Transverse colon (tissue), 4 donors: Measurements from ENCODE around the gene PTX4. TPM values are rescaled to one million over a fixed set of nuclear protein-coding genes. Genes with fewer than 3 reads are reported as not detected.

Source experiments
- total RNA-seq, 4 donors: library from RNA; depleted of rRNA; stranded (reverse); fragments of >200 nt; gene quantifications; one replicate each; pipeline ENCODE4 v1.1.0, GENCODE V29; 2016

PTX4 gene
- total RNA-seq, 4 donors from 2014 or later = not detected

Other genes with a start within 250 kb of the PTX4 start
- 10 to 100 TPM in 3 of 4 donors, 1 to 10 TPM in 1; 9.4 to 33.7 (median 23.8) TPM for gene TPSAB1, start 248.2 kb downstream of the PTX4 start, total RNA-seq
- 10 to 100 TPM in 1 of 4 donors, 1 to 10 TPM in 2, not detected in 1; 4.6 to 12.0 (median 7.8) TPM for gene TPSD1, start 232.9 kb downstream of the PTX4 start, total RNA-seq
- 100 to 1,000 TPM in 1 of 4 donors, 10 to 100 TPM in 3; 55.4 to 110 (median 58.5) TPM for gene UBE2I, start 179.3 kb downstream of the PTX4 start, total RNA-seq
- 100 to 1,000 TPM in 1 of 4 donors, 10 to 100 TPM in 1, 1 to 10 TPM in 2; 7.3 to 190 (median 11.4) TPM for gene BAIAP3, start 155.3 kb downstream of the PTX4 start, total RNA-seq
- 100 to 1,000 TPM in 1 of 4 donors, 10 to 100 TPM in 3; 56.4 to 135 (median 75.3) TPM for gene TSR3, start 137.1 kb downstream of the PTX4 start, total RNA-seq
- 100 to 1,000 TPM in 1 of 4 donors, 10 to 100 TPM in 3; 53.8 to 130 (median 79.1) TPM for gene GNPTG, start 137.0 kb downstream of the PTX4 start, total RNA-seq
- 10 to 100 TPM; 15.2 to 86.4 (median 24.2) TPM for gene UNKL, start 74.2 kb downstream of the PTX4 start, total RNA-seq
- 10 to 100 TPM in 2 of 4 donors, 1 to 10 TPM in 1, not detected in 1; 1.2 to 13.2 (median 13.2) TPM for gene UQCC4, start 68.2 kb downstream of the PTX4 start, total RNA-seq
- gene PERCC1, start 57.9 kb downstream of the PTX4 start, total RNA-seq = 1 to 10 TPM in 1 of 4 donors, not detected in 3; 1.2 TPM
- gene CCDC154, start 44.4 kb downstream of the PTX4 start, total RNA-seq = under 1 TPM in 2 of 4 donors, not detected in 2; 0.16 to 0.41 TPM
- gene CLCN7, start 13.9 kb downstream of the PTX4 start, total RNA-seq = 100 to 1,000 TPM in 2 of 4 donors, 10 to 100 TPM in 2; 57.6 to 171 (median 95.0) TPM
- gene TELO2, start 4.4 kb upstream of the PTX4 start, total RNA-seq = 10 to 100 TPM; 22.2 to 98.1 (median 49.6) TPM
- gene TMEM204, start 44.7 kb upstream of the PTX4 start, total RNA-seq = 10 to 100 TPM in 3 of 4 donors, 1 to 10 TPM in 1; 9.4 to 22.5 (median 13.3) TPM
- gene IFT140, start 123.1 kb upstream of the PTX4 start, total RNA-seq = 10 to 100 TPM; 16.2 to 26.6 (median 22.0) TPM
- 10 to 100 TPM; 10.1 to 52.7 (median 16.2) TPM for gene CRAMP1, start 123.4 kb upstream of the PTX4 start, total RNA-seq
- gene JPT2, start 189.3 kb upstream of the PTX4 start, total RNA-seq = 10 to 100 TPM; 12.0 to 31.5 (median 25.1) TPM
- 100 to 1,000 TPM in 2 of 4 donors, 10 to 100 TPM in 2; 74.0 to 250 (median 138) TPM for gene MAPK8IP3, start 217.3 kb upstream of the PTX4 start, total RNA-seq